Measurements from ENCODE around the gene STX1A. TPM values are rescaled to one million over a fixed set of nuclear protein-coding genes. Genes with fewer than 3 reads are reported as not detected.

Gene STX1A
- total RNA-seq, 4 donors from 2014 or later: 3.9 to 19.4 (median 10.8) TPM

GRCh38 chr7:73674468-73675124 lies 44.9 kb downstream of the STX1A start:
- Histone ChIP-seq H3K27me3 (no peaks in the 10 kb centered on the region), H3K4me3 (no peak overlapping the region), H3K36me3 (peaks cover 0 to 33% (median 10%) of the 10 kb centered on the region in 3 donors), H3K27ac (no peak overlapping the region), H3K4me1 (peaks cover 0 to 1% (median 0%) of the 10 kb centered on the region in 4 donors), H3K9me3 (no peaks in the 10 kb centered on the region)
- no peak for TF ChIP-seq POLR2A (IDR thresholded peaks at IDR 0.05)
- no peak for TF ChIP-seq EP300 (IDR thresholded peaks at IDR 0.05)
- TF ChIP-seq CTCF (IDR thresholded peaks at IDR 0.05): no peak
- no peak for DNase-seq (ENCODE audit: low spot score in 2 of 2)
- WGBS, 2 donors: 85 to 90% methylated on average over 1 of the region's 1 CpG

- WGBS, 2 donors: 94 to 95% methylated on average over 15 of the region's 15 CpGs
- no peaks in the 10 kb centered on the region for H3K27me3 ChIP-seq
- DNase-seq (ENCODE audit: low spot score in 2 of 2): no peak
- peaks cover 0 to 18% (median 9%) of the 10 kb centered on the region in 4 donors for H3K4me1 ChIP-seq
- H3K36me3 ChIP-seq: peaks cover 0 to 6% (median 0%) of the 10 kb centered on the region in 3 donors
- no peaks in the 10 kb centered on the region for H3K9me3 ChIP-seq
- H3K27ac ChIP-seq: no peak overlapping the region
- H3K4me3 ChIP-seq: no peak overlapping the region
- TF ChIP-seq EP300 (IDR thresholded peaks at IDR 0.05): no peak
- no peak for TF ChIP-seq CTCF (IDR thresholded peaks at IDR 0.05)
- TF ChIP-seq POLR2A (IDR thresholded peaks at IDR 0.05): no peak
Observed at GRCh38 chr7:73671857-73672445, 47.5 kb downstream of the STX1A start.

- Histone ChIP-seq H3K27ac (no peak overlapping the region), H3K9me3 (no peaks in the 10 kb centered on the region), H3K36me3 (peaks cover 0 to 5% (median 0%) of the 10 kb centered on the region in 3 donors), H3K4me1 (peaks cover 0 to 18% (median 9%) of the 10 kb centered on the region in 4 donors), H3K4me3 (no peak overlapping the region), H3K27me3 (no peaks in the 10 kb centered on the region)
- DNase-seq (ENCODE audit: low spot score in 2 of 2): no peak
- no peak for TF ChIP-seq CTCF (IDR thresholded peaks at IDR 0.05)
- no peak for TF ChIP-seq POLR2A (IDR thresholded peaks at IDR 0.05)
- TF ChIP-seq EP300 (IDR thresholded peaks at IDR 0.05): no peak
- WGBS, 2 donors: 34% methylated on average over 6 of the region's 12 CpGs; no CpG with 5 or more reads in 1 of the 2 donors
Observed at GRCh38 chr7:73671322-73671661, 48.2 kb downstream of the STX1A start.

GRCh38 chr7:73669858-73670385 lies 49.5 kb downstream of the STX1A start:
- Histone ChIP-seq H3K27ac (no peak overlapping the region), H3K4me3 (no peak overlapping the region), H3K36me3 (peaks cover 0 to 5% (median 0%) of the 10 kb centered on the region in 3 donors), H3K9me3 (no peaks in the 10 kb centered on the region), H3K4me1 (peaks cover 0 to 18% (median 9%) of the 10 kb centered on the region in 4 donors), H3K27me3 (no peaks in the 10 kb centered on the region)
- 81 to 90% methylated on average over 11 to 12 of the region's 12 CpGs for WGBS, 2 donors
- DNase-seq (ENCODE audit: low spot score in 2 of 2): no peak
- TF ChIP-seq EP300 (IDR thresholded peaks at IDR 0.05) (no peak), CTCF (IDR thresholded peaks at IDR 0.05) (no peak), POLR2A (IDR thresholded peaks at IDR 0.05) (no peak)

GRCh38 chr7:73669288-73669701 lies 50.2 kb downstream of the STX1A start:
- H3K9me3 ChIP-seq: no peaks in the 10 kb centered on the region
- DNase-seq (ENCODE audit: low spot score in 2 of 2): no peak
- WGBS, 2 donors: 73 to 77% methylated on average over 19 of the region's 19 CpGs
- no peaks in the 10 kb centered on the region for H3K27me3 ChIP-seq
- peaks cover 0 to 5% (median 0%) of the 10 kb centered on the region in 3 donors for H3K36me3 ChIP-seq
- no peak for TF ChIP-seq EP300 (IDR thresholded peaks at IDR 0.05)
- no peak for TF ChIP-seq CTCF (IDR thresholded peaks at IDR 0.05)
- TF ChIP-seq POLR2A (IDR thresholded peaks at IDR 0.05): no peak
- peaks cover 0 to 18% (median 9%) of the 10 kb centered on the region in 4 donors for H3K4me1 ChIP-seq
- H3K4me3 ChIP-seq: no peak overlapping the region
- no peak overlapping the region for H3K27ac ChIP-seq

All from tibial nerve (tissue), 4 donors.